GM21723 (cell line): ENCODE results near the gene ZBTB25.
A peak's percentile ranks its signal among the peaks of the same experiment; 100 is the strongest.

Experiments used
- ATAC-seq: cut with Tn5 transposase; IDR thresholded peaks from one replicate; pipeline ENCODE4 v1.9.1; 2021; ENCODE audit warnings: mild to moderate bottlenecking, moderate library complexity; ENCODE audit not compliant: unreplicated experiment

The ZBTB25 gene

DNA sequence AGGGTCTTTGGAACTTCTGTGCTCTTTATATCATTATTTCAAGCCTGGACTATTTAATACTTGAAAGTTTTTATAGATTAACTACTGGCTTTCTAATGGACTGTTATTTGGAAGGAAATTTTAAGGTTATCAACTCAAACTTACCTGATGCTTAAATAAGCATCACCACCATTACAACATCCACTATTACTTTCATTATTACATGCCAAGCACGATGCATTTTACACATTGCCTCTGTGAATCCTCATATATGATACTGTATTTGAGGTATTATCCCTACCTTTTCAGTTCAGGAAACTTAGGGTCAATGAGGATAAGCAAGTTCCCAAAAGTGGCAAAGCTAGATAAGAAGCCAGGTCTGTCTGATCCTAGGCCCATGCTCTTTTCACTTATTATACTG is 13.3 kb upstream of the ZBTB25 start:
- ATAC-seq = no peak

DNA sequence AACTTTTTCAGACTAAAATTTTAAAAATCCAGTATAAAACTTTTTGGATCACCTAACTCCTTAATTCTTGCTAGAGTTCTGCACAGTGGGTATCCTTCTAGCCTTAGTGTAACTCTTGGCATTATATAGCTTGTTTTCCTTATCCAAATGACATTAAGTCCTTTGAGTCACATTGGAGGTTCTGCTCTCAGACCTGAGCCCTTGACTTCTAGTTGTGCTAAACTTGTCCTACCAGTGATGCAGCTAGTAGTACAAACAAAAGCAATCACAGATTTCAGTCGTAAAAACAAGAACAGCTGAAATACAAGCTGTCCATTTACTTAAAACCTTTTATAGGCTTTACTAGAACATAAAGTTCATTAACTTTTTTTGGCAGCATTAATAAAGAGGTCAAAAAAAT is 11.4 kb upstream of the ZBTB25 start:
- ATAC-seq = no peak

- ATAC-seq = no peak
Observed at GRCh38 chr14:64513271-64513670, 9.6 kb upstream of the ZBTB25 start.

GRCh38 chr14:64510825-64511671 is 7.4 kb upstream of the ZBTB25 start:
- ATAC-seq = peak; percentile 35

GRCh38 chr14:64509036-64509435 is 5.4 kb upstream of the ZBTB25 start:
- no peak for ATAC-seq

GRCh38 chr14:64508215-64508776 is 4.7 kb upstream of the ZBTB25 start:
- ATAC-seq = no peak

- no peak for ATAC-seq
Observed at GRCh38 chr14:64507376-64508156, 3.9 kb upstream of the ZBTB25 start.

DNA sequence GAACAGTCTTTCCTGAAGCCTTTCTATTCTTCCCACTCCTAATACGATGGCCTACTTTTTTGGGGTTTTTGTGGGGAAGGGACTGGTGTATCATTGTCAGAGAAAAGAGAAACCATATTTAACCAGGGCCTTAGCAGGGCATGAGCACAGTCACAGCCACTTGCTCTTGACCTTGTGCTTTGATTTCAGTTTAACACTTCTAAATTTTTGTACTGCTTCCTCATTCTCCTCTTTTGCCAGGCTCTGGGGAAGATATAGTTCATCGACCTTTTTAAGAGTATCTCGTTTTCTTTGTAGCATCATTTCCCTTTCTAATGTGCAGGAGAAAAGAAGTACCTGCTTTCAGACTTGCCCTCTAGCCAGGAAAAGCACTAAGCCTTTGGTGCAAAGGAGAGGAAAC is 3.1 kb upstream of the ZBTB25 start:
- ATAC-seq = no peak

GRCh38 chr14:64504897-64505794 is 1.5 kb upstream of the ZBTB25 start:
- ATAC-seq = peak; percentile 29

GRCh38 chr14:64504310-64504896 is 765 bp upstream of the ZBTB25 start, which contains the start of gene ZBTB1:
Gene ZBTB1, plus strand, starts transcription at chr14:64504770. Its CDS starts 16,735 bp downstream, at chr14:64521505.
- ATAC-seq = peak; percentile 24

GRCh38 chr14:64502887-64503433 is 678 bp downstream of the ZBTB25 start:
- ATAC-seq = peak; percentile 3

DNA sequence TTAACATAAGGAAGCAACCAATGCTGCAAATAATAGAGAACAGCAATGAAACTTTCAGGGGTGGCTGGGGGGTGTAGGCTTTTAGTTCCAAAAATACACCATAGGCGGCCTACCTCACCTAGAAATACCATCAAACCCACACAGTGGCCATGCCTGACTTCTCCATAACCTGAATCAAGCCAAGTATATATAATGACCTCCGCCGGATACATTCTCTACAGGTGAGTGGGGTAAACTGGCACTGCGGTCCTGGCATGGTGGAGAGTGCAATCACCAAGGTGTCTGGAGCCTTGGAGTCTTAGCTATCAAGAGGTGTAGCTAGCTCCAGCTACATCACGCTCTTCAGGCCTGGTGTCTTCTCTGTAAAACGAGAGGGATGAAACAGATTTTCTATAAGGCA is 1.2 kb downstream of the ZBTB25 start:
- no peak for ATAC-seq

DNA sequence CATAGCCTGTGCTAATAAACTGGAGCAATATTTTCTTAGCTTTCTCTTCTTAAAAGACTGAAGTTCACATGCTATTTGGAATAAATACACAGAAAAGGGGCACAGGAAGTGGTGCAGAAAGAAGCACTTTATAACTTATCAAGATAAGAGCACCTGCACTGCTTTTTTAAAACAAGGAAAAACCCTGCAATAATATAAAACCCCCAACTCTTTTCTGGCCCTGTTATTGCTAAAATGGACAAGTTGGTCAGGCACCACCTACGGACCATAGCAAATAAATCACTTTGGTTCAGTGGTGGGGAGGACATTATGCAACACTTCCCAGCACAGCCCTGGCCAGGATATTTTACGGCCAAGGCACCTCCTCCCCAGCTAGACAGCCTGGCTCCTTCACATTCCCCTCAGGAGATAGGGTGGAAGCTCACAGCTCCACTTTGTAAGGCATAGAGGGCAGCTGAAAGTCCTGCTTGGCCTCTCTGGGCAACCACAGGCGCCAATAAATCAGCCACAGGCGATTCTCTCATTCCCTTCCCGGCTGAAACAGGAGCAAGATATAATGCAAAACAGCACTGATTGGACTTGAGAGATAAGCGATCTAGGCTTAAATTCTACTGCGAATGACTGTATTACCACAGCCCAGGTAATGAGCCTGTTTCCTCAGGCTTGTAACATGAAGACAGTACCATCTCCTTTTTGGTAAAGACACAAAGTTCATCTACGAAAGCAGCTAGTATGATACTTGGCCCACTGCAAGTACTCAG is 2.0 kb downstream of the ZBTB25 start:
- no peak for ATAC-seq

DNA sequence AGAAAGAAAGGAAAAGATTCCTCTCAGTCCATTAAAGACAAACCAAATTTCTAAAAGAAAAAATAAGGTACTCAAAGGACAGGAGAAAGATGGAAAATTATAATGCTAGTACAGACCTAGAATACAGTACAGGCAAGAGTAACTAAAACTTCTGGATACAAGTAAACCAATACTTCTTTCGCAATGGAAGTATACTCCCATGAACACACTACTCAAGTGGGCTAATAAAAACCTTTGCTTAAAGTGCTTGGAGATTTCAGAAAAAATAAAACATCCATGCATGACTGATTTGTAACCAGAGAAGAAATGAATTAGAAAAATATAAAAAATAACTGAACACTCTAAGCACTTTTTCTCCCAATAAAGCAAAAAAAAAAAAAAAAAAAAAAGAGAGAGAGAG is 3.5 kb downstream of the ZBTB25 start:
- ATAC-seq = no peak

DNA sequence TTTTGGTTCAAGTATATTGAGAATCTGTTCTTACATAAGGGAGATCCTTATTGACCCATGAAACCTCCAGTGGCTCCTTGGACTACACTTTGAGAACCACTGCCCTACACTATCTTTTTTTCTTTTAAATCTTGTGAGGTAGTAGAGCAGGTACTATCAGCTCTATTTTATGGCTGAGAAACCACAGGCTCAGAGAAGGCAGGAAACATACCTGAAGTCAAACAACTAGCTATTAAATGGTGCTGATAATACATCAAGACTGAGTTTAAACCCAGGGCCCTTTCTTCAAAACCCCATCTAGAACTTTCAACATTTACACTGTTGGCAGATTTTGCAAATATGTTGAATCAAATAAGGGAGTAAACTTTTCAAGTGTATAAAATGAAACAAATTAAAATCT is 6.9 kb downstream of the ZBTB25 start:
- ATAC-seq = no peak

GRCh38 chr14:64495252-64495651 is 8.4 kb downstream of the ZBTB25 start:
- no peak for ATAC-seq

DNA sequence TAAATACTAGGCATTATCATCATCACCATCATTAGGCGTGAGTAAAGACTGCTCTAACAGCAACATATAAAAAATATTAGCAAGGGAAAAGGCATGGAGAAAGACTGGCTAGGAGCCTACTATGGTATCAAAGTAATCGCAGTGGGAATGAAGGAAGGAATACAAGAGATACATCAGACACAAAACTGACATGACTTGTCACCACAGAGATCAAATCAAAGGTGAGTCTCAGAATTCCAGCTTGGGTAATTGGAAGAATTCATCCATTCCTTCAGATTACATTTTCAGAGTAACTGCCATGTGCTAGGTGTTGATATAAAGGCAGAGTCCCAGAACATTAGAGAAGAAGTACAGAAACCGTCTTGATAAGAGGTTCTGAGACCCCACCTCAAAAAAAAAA is 10.2 kb downstream of the ZBTB25 start:
- no peak for ATAC-seq

- ATAC-seq = no peak
Observed at GRCh38 chr14:64491637-64492036, 12.0 kb downstream of the ZBTB25 start.

DNA sequence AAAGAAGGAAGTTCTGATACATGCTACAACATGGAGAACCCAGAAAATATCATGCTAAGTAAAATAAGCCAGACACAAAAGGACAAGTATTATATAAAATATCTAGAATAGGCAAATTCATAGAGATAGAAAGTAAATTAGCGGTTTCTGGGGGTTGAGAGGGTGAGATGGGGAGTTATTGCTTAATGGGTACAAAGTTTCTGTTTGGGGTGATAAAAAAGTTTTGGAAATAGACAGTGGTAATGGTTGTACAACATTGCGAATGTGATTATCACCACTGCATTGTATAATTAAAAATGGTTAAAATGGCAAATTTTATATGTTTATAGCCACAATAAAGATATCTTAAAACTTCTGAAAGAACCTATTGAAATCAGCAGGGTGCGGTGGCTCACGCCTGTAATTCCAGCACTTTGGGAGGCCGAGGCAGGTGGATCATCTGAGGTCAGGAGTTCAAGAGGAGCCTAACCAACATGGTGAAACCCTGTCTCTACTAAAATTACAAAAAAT is 15.0 kb downstream of the ZBTB25 start:
- no peak for ATAC-seq
